ENCODE results near the gene MUC12. TPM values are rescaled to one million over a fixed set of nuclear protein-coding genes. Genes with fewer than 3 reads are reported as not detected.
"Not testable (repeated sequence)": the region's sequence is repeated elsewhere in the genome, so short reads cannot be mapped to it uniquely, and the experiment has no call there.

The MUC12 gene
- total and polyA plus RNA-seq, 2 donors (not counting 3 experiments of a cell fraction or from before 2014, with no cell fraction given): not detected

DNA sequence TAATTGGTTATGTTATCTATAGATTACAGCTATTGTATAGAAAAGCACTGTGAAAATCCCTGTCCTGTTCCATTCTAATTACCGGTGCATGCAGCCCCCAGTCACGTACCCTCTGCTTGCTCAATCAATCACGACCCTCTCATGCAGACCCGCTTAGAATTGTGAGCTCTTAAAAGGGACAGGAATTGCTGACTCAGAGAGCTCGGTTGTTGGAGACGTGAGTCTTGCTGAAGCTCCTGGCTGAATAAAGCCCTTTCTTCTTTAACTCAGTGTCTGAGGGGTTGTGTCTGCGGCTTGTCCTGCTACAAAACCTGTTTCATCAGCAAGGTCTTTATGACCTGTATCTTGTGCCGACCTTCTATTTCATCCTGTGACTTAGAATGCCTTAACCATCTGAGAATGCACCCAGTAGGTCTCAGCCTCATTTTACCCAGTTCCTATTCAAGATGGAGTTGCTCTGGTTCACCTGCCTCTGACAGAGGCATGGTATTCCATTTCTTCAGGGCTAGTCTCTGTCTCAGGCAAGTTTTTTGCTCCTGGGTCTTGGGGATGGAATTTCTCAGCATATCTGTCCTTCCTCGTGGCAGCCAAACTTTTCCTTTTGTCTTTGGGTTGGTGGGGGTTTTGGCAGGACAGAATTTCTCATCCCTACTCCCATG, 49.5 kb upstream of the MUC12 start:
- H3K4me2 ChIP-seq (ENCODE audit: insufficient read depth, low read length); H4K20me1 ChIP-seq (replicated peaks; ENCODE audit: control insufficient read depth, extremely low read depth, insufficient read depth, low read length); intact Hi-C loops (cut with micrococcal nuclease); POLR2A ChIA-PET; H3K9me1 ChIP-seq (replicated peaks; ENCODE audit: control insufficient read depth, extremely low read depth, insufficient read depth, low read length); FAIRE-seq; H2AFZ ChIP-seq (ENCODE audit: low read depth, low read length); H3K9ac ChIP-seq (replicated peaks; ENCODE audit: extremely low read depth, insufficient read depth, low read length); H3K79me2 ChIP-seq (ENCODE audit: control insufficient read depth, insufficient read depth, low read length); H3K4me1 ChIP-seq (ENCODE audit: control insufficient read depth, extremely low read depth, insufficient read depth, low read length); dilution Hi-C loops (cut with MboI; ENCODE audit: extremely low pct_ligation_motif_present, low sequenced_read_pairs); BruUV-seq (replicated peaks); H3K9me3 ChIP-seq (replicated peaks; ENCODE audit: control insufficient read depth, insufficient read depth, low read length); DNase-seq (ENCODE audit: low read depth, low spot score); CTCF ChIA-PET; H3K27me3 ChIP-seq (ENCODE audit: control insufficient read depth in 2 of 2, insufficient read depth in 2 of 2, low read length in 2 of 2); H3K36me3 ChIP-seq (ENCODE audit: control insufficient read depth in 2 of 2, extremely low read depth in 1 of 2, insufficient read depth in 2 of 2, low read length in 2 of 2); H3K27ac ChIP-seq (ENCODE audit: insufficient read depth, low read depth, low read length); H3K4me3 ChIP-seq (replicated peaks in 1 of 3; ENCODE audit: insufficient read depth in 1 of 3, low read depth in 1 of 3, low read length in 3 of 3): not testable (repeated sequence)

DNA sequence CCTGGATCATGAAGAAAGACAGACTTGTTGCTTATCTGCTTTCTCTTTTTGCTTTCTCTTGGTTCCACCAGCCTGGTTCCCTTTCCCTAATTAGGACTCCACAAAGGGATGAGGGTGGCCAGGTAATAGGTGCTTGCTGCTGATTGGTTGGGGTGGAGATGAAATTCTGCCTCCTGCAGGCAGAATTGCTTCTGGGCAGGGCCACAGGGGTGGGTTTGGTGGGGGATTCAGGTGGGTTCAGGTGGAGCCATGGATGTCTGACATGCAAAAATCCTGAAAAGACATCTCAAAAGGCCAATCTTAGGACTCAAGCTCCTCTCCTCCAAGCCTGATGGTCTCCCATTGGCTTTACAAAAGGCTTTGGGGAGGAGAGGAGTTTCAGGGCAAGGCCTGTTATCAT, 48.3 kb upstream of the MUC12 start:
- POLR2A ChIA-PET: no interaction called here
- dilution Hi-C loops (cut with MboI; ENCODE audit: extremely low pct_ligation_motif_present, low sequenced_read_pairs): no loop called here
- no peaks in the 10 kb centered on the region for H3K4me1 ChIP-seq (ENCODE audit: control insufficient read depth, extremely low read depth, insufficient read depth, low read length)
- H2AFZ ChIP-seq (ENCODE audit: low read depth, low read length): no peak overlapping the region
- no TSS peak for BruUV-seq (replicated peaks)
- H3K27me3 ChIP-seq (ENCODE audit: control insufficient read depth in 2 of 2, insufficient read depth in 2 of 2, low read length in 2 of 2): peaks cover 2 to 5% of the 10 kb centered on the region in 2 experiments
- CTCF ChIA-PET: no interaction called here
- no peak overlapping the region for H3K9ac ChIP-seq (replicated peaks; ENCODE audit: extremely low read depth, insufficient read depth, low read length)
- DNase-seq (ENCODE audit: low read depth, low spot score): no peak
- no peaks in the 10 kb centered on the region for H3K79me2 ChIP-seq (ENCODE audit: control insufficient read depth, insufficient read depth, low read length)
- H3K9me3 ChIP-seq (replicated peaks; ENCODE audit: control insufficient read depth, insufficient read depth, low read length): no peaks in the 10 kb centered on the region
- H3K27ac ChIP-seq (ENCODE audit: insufficient read depth, low read depth, low read length): no peak overlapping the region
- no peaks in the 10 kb centered on the region for H3K9me1 ChIP-seq (replicated peaks; ENCODE audit: control insufficient read depth, extremely low read depth, insufficient read depth, low read length)
- no peak overlapping the region for H3K4me2 ChIP-seq (ENCODE audit: insufficient read depth, low read length)
- no peak for FAIRE-seq
- H3K4me3 ChIP-seq (replicated peaks in 1 of 3; ENCODE audit: insufficient read depth in 1 of 3, low read depth in 1 of 3, low read length in 3 of 3): no peak overlapping the region
- H3K36me3 ChIP-seq (ENCODE audit: control insufficient read depth in 2 of 2, extremely low read depth in 1 of 2, insufficient read depth in 2 of 2, low read length in 2 of 2): no peaks in the 10 kb centered on the region
- intact Hi-C loops (cut with micrococcal nuclease): no loop called here
- H4K20me1 ChIP-seq (replicated peaks; ENCODE audit: control insufficient read depth, extremely low read depth, insufficient read depth, low read length): no peaks in the 10 kb centered on the region
- TF ChIP-seq EZH2 (IDR thresholded peaks at IDR 0.05; ENCODE audit: borderline replicate concordance, low read depth, low read length, severe bottlenecking): no peak
- TF ChIP-seq POLR2AphosphoS5 (IDR thresholded peaks at IDR 0.05; ENCODE audit: insufficient read depth, low read depth, low read length): no peak
- no peak for TF ChIP-seq GATA2 (IDR thresholded peaks at IDR 0.05; ENCODE audit: insufficient read depth, insufficient read length, low read depth, low read length)
- no peak for TF ChIP-seq POLR2A (IDR thresholded peaks at IDR 0.05; ENCODE audit: low read depth, low read length)

DNA sequence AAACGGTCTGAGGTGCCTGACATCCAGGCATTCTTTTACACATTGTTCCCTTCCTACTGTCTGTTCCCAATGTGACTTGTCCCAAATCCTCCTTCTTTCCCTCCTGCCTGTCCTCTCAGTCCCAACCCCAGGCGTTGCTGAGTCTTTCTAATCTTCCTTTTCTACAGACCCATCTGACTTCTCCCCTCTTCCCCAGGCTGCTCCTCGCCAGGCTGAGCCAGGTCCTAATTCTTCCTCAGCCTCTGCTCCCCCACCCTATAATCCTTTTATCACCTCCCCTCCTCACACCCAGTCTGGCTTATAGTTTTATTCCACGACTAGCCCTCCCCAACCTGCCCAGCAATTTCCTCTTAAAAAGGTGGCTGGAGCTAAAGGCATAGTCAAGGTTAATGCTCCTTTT, 45.7 kb upstream of the MUC12 start:
- H3K79me2 ChIP-seq (ENCODE audit: control insufficient read depth, insufficient read depth, low read length); intact Hi-C loops (cut with micrococcal nuclease); H3K9me3 ChIP-seq (replicated peaks; ENCODE audit: control insufficient read depth, insufficient read depth, low read length); DNase-seq (ENCODE audit: low read depth, low spot score); H3K4me1 ChIP-seq (ENCODE audit: control insufficient read depth, extremely low read depth, insufficient read depth, low read length); H3K36me3 ChIP-seq (ENCODE audit: control insufficient read depth in 2 of 2, extremely low read depth in 1 of 2, insufficient read depth in 2 of 2, low read length in 2 of 2); CTCF ChIA-PET; FAIRE-seq; H3K27me3 ChIP-seq (ENCODE audit: control insufficient read depth in 2 of 2, insufficient read depth in 2 of 2, low read length in 2 of 2); dilution Hi-C loops (cut with MboI; ENCODE audit: extremely low pct_ligation_motif_present, low sequenced_read_pairs); H3K9me1 ChIP-seq (replicated peaks; ENCODE audit: control insufficient read depth, extremely low read depth, insufficient read depth, low read length); H4K20me1 ChIP-seq (replicated peaks; ENCODE audit: control insufficient read depth, extremely low read depth, insufficient read depth, low read length); H3K4me2 ChIP-seq (ENCODE audit: insufficient read depth, low read length); H3K4me3 ChIP-seq (replicated peaks in 1 of 3; ENCODE audit: insufficient read depth in 1 of 3, low read depth in 1 of 3, low read length in 3 of 3); BruUV-seq (replicated peaks); POLR2A ChIA-PET; H3K9ac ChIP-seq (replicated peaks; ENCODE audit: extremely low read depth, insufficient read depth, low read length); H2AFZ ChIP-seq (ENCODE audit: low read depth, low read length); H3K27ac ChIP-seq (ENCODE audit: insufficient read depth, low read depth, low read length): not testable (repeated sequence)

All from endothelial cell of umbilical vein (primary cell).